GM18951 (cell line): ENCODE measurements around the gene DAND5.

ENCODE experiments used
- POLR2A ChIP-seq: IDR thresholded peaks from 4 replicates; pipeline ENCODE4 v1.6.1; 2011; ENCODE audit warnings: mild to moderate bottlenecking; ENCODE audit not compliant: insufficient read length, insufficient read depth; ENCODE audit errors: extremely low read depth
- in situ Hi-C: fragments of 300-500 bp; cut with MboI; formaldehyde crosslinking; loops from one replicate; pipeline ENCODE4 v1.12.0; 2022; ENCODE audit warnings: low sequenced_read_pairs, mixed read lengths, inconsistent platforms; ENCODE audit not compliant: unreplicated experiment

Gene DAND5

DNA sequence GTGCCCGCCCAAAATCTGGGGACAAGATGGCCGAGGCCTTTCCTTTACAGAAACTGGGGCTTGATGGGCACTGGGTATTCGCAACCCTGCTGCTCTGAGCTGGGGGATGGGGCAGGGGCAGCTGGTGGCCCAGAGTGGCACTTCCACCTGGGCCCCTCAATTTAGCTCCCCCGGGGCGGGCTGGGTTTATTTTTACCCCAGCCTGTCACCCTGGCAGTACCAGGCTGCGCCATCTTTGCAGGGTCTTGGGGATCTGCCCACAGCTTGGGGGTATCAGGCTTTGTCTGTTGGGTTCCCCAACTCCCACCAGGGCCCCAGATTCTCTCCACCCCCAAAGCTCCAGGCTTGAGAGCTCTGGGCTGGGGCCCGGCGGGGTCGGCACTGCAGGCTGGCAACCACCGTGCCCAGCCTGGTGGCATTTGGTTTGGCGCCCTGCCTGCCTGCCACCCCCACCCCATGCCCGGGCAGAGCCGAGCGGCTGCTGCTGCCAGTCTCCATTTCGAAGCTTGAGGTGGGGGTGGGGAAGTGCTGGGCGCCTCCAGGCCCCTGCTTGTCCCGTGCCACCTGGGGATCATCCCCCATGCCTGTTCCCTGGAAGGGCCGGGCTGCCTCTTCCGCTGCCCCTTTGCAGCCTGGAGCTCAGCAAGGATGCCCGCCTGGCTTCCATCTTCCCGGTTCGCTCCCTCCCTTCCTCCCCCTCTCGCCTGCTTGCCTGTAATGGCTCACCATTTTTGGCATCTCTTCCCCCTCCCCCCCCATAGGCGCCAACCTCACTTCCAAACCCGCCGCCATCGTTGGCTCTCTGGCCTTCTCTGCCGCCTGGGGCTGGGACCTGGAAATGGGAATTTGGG lies 37.3 kb downstream of the DAND5 start:
- no peak for TF ChIP-seq POLR2A
- in situ Hi-C loops = no loop called here

DNA sequence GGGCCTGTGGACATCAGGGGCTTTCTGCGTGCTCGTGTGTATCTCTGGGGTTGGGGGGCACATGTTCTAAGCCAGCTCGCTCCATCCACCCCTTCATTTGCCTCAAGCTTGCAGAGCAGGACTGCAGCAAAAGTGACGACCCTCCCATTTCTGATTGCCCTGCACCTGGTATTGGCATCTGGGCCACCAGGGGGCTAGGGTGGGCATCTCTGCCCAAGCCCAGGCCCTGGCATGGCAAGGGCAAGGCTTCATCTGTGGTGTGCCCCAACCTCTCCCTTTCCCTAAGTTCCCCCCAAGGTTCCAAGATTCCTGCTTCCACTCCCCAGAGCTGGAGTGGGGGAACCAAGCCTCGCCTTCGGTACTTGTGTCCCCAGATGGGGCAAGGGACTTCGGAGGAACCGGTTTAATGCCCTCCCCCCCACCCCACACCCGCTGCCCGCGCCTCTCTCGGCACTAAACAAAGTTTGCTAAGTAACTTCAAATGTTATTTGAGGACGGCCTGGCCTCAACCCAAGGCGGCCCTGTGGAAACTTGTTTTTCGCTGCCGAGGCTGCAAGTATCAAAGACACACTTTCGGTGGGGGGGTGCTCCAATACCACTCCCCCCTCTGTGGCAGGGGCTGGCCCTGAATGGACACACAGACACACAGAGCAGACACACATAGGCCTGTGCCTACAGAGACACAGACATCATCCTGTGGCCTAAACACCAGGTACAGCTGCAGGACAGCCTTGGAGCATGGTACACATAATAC lies 38.1 kb downstream of the DAND5 start:
- in situ Hi-C loops = no loop called here

DNA sequence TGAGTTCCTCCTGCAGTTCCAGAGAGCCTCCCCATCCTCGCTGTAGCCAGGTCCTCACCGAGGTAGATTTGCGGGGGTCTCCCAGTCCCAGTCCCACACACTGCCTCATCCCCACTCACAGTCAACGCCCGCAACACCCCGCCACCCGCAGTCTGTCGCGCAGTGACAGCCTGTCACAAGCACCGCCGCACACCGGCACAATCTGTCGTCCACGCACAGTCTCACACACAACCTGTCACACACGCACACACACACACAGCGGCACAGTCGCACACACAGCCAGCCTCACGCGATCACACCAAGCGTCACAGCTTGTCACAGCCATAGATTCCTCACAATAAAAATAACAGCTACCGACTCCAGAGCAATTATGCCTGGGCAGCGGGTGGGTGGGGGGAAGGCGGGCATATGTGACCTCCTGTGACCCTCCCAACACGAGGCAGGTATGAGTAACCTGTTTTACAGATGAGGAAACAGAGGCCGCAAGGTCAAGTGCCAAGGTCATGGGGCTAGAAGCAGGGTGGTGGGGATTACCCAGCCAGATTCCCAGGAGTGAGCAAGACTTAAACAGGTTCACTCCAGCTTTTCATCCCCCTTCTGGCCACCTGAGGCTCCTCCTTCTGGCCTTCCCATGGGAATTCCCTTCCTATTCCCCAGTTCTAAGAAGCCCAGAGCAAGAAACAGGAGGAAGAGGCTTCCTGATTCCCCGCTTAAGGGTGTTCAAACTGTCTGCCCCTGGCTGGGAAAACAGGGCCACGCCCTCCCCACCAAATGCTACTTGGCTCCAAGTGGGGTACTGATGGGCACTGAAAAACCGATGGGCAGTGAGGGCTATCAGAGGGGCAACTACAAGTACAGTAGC lies 39.8 kb downstream of the DAND5 start:
- TF ChIP-seq POLR2A = no peak

More for the DNA sequence above, 38.1 kb downstream of the DAND5 start:
- TF ChIP-seq POLR2A = no peak

DNA sequence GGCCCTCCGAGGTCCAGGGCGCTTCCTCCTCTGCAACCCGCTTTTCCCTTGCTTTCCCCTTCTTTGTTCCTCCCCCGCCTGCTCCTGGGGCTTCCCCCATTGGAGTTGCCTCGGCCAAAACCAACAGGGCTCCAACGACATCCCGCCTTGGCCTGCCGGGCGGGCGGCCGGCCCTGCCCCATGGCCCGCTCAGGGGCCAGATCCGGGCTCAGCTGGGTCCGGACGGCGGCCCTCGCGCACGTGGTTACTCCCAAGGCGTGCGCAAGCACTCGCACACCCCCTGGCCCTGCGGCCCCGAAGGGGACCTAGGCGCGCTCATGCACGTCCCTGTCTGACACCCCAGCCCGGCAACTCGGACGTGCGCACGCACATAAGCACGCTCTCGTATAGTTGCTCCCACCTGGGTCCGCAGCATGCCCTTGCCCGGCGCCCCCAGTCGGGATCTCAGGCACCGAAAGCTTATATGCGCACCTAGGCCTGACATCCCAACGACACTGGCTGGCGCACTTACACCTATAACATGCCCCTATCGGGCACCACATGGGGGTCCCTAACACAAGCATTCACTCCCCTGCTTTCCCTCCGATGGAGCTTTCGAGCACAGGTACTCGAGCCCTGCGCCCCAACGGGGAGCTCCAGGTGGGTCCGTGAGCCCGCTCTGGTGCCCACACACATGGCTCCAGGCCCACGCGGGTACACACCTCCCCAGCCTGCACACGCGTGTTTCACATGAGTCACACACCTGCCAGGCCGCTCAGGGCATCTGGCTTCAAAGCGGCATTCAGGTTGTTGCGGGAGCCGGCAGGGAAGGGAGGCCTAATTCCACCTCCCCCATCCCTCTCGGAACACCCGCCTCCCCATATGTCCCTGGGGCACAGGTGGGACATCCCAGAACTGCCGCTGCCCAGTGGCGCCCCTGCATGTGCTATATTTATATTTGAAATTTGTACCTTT lies 40.9 kb downstream of the DAND5 start:
- in situ Hi-C loops = no loop called here
- TF ChIP-seq POLR2A = no peak

More for the DNA sequence above, 39.8 kb downstream of the DAND5 start:
- in situ Hi-C loops = no loop called here

DNA sequence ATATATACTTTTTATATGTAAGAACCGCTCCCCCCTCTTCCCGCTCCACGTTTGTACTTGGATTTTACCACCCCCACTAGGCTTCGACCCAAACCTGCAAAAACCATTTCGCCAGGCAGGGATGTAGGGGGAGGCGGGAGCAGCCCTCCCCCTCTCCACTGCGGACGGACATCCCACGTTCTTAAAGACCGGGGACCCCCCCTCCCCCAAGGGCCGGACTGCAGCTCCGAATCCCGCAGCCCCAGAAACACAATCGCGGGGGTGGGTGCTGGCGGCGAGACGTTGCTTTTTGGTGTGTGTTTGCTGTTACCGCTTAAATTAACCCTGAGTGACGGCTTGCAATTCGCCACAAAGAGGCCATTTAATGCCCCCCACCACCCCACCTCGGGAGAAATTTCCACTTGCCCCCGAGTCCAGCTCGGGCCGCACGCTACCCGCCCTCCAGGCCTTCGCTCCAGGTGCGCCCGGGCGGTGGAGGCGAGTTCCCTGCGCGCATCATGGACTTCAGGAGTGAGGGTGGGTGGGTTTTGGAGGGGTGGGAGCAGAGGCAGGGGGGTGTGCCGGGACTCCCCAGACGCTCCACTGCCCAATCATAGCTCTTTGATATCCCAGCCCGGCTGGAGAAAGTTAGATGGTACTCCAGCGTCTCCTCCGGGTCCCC lies 41.7 kb downstream of the DAND5 start:
- TF ChIP-seq POLR2A = no peak
- in situ Hi-C loops = no loop called here

DNA sequence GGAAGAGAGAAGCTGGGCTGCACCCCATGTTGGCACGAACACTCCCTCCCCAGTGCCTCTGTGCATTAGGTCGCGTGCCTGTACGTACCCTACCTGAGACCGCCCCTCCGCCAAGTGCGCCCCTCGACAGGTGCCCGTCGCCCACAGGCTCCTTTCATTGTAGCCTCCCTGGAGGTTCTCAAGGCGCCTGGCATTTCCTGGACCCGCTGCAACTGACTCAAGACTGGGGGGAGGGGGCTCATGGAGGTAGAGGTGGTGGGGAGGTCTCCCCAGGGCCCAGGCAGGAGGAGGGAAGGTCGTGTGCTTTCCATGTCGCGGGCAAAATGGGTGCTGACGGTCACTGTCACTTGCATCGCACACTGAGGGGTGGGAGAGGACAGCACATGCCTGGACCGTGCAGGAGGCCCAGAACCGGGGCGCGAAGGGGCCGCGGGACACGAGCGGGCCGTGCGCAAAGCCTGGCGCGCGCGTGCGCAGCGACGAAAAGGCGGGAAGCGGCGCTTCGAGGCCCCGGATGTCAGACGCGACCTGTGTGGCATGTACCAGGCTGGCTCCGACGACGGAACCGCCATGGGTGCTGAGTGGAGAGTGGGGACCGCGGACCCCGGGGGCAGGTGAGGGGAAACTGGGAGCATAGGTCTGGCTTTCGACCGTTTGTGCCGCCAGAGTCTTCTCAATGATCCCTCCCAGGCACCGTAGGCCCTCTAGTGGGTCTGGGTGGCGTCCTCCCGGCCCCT lies 42.4 kb downstream of the DAND5 start:
- no peak for TF ChIP-seq POLR2A
- in situ Hi-C loops = no loop called here

DNA sequence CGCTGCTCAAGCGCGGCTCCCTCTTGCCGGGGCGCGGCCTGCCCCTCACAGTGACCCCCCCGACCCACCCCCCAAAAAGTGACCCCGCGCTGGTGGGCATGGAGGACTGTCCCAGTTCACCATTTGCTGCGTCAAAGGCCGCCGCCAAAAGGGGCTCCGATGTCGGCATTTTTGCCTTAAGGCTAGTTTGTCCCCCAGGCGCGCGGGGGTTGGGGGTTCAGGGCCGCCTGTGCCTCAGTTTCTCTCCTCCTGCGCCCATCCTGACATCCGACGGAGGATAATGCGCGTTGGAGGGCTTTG lies 43.0 kb downstream of the DAND5 start:
- TF ChIP-seq POLR2A = no peak
- in situ Hi-C loops = no loop called here

DNA sequence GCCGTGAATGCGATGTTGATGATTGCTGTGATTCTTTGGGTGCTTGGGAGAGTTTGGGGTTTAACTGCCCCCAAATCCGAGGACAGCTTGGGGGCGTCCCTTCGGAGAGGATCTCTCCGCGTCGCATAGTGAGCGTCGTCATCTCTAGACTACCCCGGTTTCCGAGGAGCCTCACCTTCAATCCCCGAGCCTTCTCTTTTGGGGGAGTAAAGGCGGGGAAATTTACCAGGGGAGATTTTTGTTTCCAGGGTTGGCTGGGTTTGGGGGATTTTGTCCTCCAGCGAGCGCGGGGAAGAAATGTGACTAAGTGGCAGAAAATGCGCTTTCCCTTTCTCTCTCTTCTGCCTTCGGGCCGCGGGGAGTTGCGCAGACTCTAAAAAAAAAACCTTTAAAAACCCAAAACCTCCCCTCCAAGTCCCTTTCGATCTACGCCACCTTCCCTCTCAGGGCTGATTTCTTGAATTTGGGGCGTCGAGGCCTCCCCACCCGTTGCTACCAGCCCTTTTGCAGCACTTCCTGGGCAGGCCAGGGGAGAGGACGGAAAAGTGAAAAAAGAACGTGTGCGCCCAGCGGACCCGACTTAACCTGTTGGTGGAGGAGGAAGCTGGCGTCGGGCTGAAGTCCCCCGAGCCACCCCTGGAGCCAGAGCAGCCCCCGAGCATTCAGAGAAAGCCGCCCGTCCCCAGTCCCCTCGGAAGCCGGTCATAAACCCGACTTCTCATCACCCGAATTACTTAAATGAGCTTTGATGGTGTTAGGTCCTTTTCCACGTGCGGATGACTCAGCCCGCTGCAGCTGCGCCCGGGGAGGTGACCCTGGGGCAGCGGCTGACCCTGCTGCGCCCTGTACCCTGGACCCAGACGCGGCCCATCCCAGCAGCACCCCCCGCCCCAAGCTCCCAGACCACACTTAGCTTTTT lies 43.6 kb downstream of the DAND5 start:
- no peak for TF ChIP-seq POLR2A
- in situ Hi-C loops = no loop called here

DNA sequence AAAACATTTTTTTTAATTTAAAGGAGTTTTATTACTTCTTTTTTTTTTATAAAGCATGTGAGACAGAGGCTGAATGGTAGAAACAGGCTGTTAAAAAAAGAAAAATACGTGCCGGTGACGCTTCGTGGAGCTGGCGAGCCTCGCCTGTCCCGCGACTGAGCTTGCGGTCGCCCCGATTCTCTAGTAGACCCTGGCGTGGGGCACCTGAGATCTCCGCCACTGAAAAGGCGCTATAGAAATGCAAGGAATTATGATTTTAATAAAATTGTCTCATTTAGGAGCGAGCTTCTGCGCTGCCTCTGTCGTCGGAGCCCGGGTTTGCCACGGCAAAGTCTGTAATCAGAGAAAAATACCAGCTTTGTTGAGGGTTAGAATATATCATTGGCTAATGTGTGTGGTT lies 44.3 kb downstream of the DAND5 start:
- TF ChIP-seq POLR2A = no peak
- in situ Hi-C loops = no loop called here
